Esophagus muscularis mucosa (tissue), 4 donors: ENCODE data around the gene MYO1A. TPM values are rescaled to one million over a fixed set of nuclear protein-coding genes. Genes with fewer than 3 reads are reported as not detected.
A peak's percentile ranks its signal among the peaks of the same experiment; 100 is the strongest.

Source experiments
- DNase-seq: peaks from one replicate; pipeline ENCODE4 v3.0.0-alpha.2; 2017; ENCODE audit errors: extremely low spot score
- H3K27ac ChIP-seq, 4 donors: fragments of 200-600 bp; sonication (generic); replicated peaks in 1 of 4; 1 replicate in 3 of 4; 2 replicates in 1 of 4; pipeline ENCODE4 v1.5.1; 2016 to 2019; ENCODE audit warnings: mild to moderate bottlenecking in 1 of 4
- H3K27me3 ChIP-seq, 4 donors: fragments of 200-600 bp; sonication (generic); one replicate each; pipeline versions ENCODE4 v1.5.1 to v1.6.0; 2016 to 2019
- H3K36me3 ChIP-seq, 4 donors: fragments of 200-600 bp; sonication (generic); one replicate each; pipeline ENCODE4 v1.5.1; 2016 to 2019
- H3K4me1 ChIP-seq, 4 donors: fragments of 200-600 bp; sonication (generic); one replicate each; pipeline ENCODE4 v1.5.1; 2016 to 2019
- H3K4me3 ChIP-seq, 4 donors: fragments of 200-600 bp; sonication (generic); 1 replicate in 2 of 4; 2 replicates in 2 of 4; pipeline ENCODE4 v1.5.1; 2016 to 2019; ENCODE audit warnings: mild to moderate bottlenecking in 4 of 4, moderate library complexity in 1 of 4
- H3K9me3 ChIP-seq, 4 donors: fragments of 200-600 bp; sonication (generic); 1 replicate in 3 of 4; 2 replicates in 1 of 4; pipeline ENCODE4 v1.5.1; 2016 to 2019
- EP300 ChIP-seq: sonication (generic); formaldehyde crosslinking; IDR thresholded peaks from one replicate; pipeline ENCODE4 v1.6.1; 2017; ENCODE audit warnings: antibody characterized with exemption
- POLR2A ChIP-seq: fragments of 450-650 bp; IDR thresholded peaks from one replicate; pipeline ENCODE4 v1.6.1; 2017; ENCODE audit warnings: antibody characterized with exemption, moderate library complexity, mild to moderate bottlenecking, low read depth
- POLR2AphosphoS5 ChIP-seq, 2 donors: sonication (generic); formaldehyde crosslinking; IDR thresholded peaks; one replicate each; pipeline ENCODE4 v1.6.1; 2017; ENCODE audit warnings: antibody characterized with exemption in 2 of 2
- WGBS: methylation state at CpG from one replicate; pipeline ENCODE4 v1.1.5; 2018; 5-methylcytosine and 5-hydroxymethylcytosine counted together
- intact Hi-C: fragments of 100-400 bp; cut with DNase I; formaldehyde crosslinking; loops from one replicate; pipeline ENCODE4 v1.15.1; 2023
- total RNA-seq, 4 donors: library from RNA; depleted of rRNA; stranded (reverse); fragments of >200 nt; gene quantifications; one replicate each; pipeline versions ENCODE4 v1.1.0 to v1.2.1, GENCODE V29; 2016
- TF ChIP-seq, protein P1 (sequence below), 3 experiments: fragments of 200-600 bp in 2 of 3; fragments of 450-650 bp in 1 of 3; sonication (generic) in 2 of 3; IDR thresholded peaks; one replicate each; pipeline ENCODE4 v1.5.1; 2017 to 2019; ENCODE audit warnings: antibody characterized with exemption in 3 of 3, mild to moderate bottlenecking in 2 of 3, moderate library complexity in 1 of 3

The MYO1A gene
- total RNA-seq, 4 donors from 2014 or later: 0.06 to 1.1 (median 0.83) TPM

DNA sequence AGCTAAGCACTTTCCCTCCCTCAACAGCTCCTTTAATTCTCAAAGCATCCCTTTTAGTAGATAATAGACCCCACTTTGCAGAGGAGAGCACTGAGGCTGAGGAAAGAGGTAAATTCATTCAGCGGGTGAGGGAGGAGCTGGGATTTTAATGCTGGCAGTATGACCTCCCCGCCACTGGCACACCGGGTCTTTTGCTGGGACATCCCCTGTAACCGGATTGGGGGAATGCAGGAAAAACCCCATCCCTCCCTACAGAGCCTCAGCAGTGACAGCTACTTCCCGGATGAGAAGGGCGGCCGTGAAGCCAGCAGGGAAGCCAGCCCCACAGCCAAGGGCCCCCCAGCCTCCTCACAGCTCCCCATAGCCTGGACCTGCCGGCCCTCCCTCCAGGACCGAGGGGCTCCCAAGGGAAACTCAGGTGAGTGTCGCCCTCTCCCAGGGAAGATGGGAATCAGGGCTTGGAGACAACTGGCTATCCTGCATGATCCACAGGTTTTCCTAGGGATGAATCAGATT lies 55.6 kb downstream of the MYO1A start:
- H3K36me3 ChIP-seq: peaks cover 0 to 30% (median 24%) of the 10 kb centered on the region in 4 donors
- no peaks in the 10 kb centered on the region for H3K9me3 ChIP-seq
- H3K27me3 ChIP-seq: no peaks in the 10 kb centered on the region
- no peak overlapping the region for H3K27ac ChIP-seq
- H3K4me3 ChIP-seq: no peak overlapping the region
- peak; percentile 81 for DNase-seq
- 75% methylated on average over 8 of the region's 10 CpGs for WGBS
- no peak for TF ChIP-seq EP300
- TF ChIP-seq, protein P1, sequence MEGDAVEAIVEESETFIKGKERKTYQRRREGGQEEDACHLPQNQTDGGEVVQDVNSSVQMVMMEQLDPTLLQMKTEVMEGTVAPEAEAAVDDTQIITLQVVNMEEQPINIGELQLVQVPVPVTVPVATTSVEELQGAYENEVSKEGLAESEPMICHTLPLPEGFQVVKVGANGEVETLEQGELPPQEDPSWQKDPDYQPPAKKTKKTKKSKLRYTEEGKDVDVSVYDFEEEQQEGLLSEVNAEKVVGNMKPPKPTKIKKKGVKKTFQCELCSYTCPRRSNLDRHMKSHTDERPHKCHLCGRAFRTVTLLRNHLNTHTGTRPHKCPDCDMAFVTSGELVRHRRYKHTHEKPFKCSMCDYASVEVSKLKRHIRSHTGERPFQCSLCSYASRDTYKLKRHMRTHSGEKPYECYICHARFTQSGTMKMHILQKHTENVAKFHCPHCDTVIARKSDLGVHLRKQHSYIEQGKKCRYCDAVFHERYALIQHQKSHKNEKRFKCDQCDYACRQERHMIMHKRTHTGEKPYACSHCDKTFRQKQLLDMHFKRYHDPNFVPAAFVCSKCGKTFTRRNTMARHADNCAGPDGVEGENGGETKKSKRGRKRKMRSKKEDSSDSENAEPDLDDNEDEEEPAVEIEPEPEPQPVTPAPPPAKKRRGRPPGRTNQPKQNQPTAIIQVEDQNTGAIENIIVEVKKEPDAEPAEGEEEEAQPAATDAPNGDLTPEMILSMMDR (IDR thresholded peaks at IDR 0.05): no peak
- no peak for TF ChIP-seq POLR2AphosphoS5 (IDR thresholded peaks at IDR 0.05)
- TF ChIP-seq POLR2A: no peak
- intact Hi-C loops: no loop called here
- peaks cover 0 to 10% (median 0%) of the 10 kb centered on the region in 4 donors for H3K4me1 ChIP-seq

DNA sequence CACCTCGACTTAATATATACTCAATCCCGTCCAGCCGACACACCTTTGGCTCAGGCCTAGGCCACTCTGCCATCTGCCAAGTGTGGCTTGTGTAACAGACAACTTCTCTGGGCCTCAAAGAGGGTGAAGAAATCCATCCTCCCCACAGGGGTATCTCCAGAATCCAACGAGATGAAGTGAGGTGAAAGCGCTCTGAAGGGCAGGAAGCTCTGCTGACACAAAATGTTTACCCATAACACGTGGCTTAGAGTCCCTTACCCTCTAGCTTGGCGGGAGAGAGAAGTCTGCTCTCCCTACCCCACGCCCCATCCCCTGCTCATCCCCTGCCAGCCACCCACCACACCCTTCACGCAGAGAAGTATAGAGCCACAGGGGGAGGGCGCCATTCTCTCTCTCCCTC lies 56.6 kb downstream of the MYO1A start:
- no peaks in the 10 kb centered on the region for H3K9me3 ChIP-seq
- intact Hi-C loops: no loop called here
- DNase-seq: peak; percentile 70
- no peak overlapping the region for H3K4me3 ChIP-seq
- peaks cover 0 to 26% (median 18%) of the 10 kb centered on the region in 4 donors for H3K36me3 ChIP-seq
- TF ChIP-seq POLR2AphosphoS5 (IDR thresholded peaks at IDR 0.05) (no peak), POLR2A (no peak), EP300 (no peak)
- TF ChIP-seq, protein P1 (IDR thresholded peaks at IDR 0.05): no peak
- H3K4me1 ChIP-seq: peaks cover 0 to 10% (median 2%) of the 10 kb centered on the region in 4 donors
- no peak overlapping the region for H3K27ac ChIP-seq
- no peaks in the 10 kb centered on the region for H3K27me3 ChIP-seq
- WGBS: 69% methylated on average over 10 of the region's 10 CpGs

DNA sequence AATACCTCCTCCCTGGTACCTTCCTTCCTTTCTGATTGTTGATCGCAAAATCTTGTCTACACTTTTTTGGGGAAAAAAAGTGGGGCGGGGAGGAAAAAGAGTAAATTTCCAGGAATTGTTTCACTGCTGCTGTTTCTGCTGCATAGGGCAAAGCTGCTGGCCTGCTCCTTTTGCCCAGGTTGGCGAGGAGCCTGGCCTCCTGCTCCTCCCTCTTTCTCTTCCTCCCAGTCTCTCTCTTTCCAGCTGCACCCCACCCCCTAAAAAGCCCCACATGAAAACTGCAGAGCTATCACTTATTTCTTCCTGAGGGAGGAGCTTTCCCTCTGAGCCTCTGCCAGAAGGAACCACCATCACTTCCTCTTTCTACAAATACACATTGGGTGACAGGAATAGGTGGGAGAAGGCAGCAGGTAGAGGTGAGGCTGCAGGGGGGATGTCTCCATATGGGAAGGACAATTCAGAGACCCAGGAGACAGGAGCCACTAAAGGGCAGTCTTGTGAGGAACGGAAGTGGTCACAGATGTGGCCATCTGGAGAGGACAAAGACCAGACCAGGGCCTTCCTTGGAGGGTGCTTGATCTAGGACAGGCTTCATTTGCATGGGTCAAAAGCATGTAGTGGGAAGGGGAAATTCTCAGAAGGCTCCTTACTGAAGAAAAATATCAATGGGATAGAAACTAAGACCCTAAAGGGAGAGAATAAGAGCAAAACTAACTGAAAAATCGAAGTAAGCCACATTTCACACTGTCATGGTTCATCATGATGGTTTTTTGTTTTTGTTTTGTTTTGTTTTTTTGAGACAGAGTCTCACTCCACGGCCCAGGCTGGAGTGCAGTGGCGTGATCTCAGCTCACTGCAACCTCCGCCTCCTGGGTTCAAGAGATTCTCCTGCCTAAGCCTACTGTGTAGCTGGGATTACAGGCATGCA lies 58.3 kb downstream of the MYO1A start:
- Histone ChIP-seq H3K4me3 (no peak overlapping the region), H3K9me3 (no peaks in the 10 kb centered on the region), H3K4me1 (peaks cover 8 to 21% (median 12%) of the 10 kb centered on the region in 4 donors), H3K27ac (peak overlapping the region in 2 of 4 donors; percentile 29 to 40), H3K36me3 (peaks cover 0 to 14% (median 11%) of the 10 kb centered on the region in 4 donors), H3K27me3 (no peaks in the 10 kb centered on the region)
- peak; percentile 87 for DNase-seq
- WGBS: 74% methylated on average over 8 of the region's 8 CpGs
- intact Hi-C loops: no loop called here
- TF ChIP-seq, protein P1 (IDR thresholded peaks at IDR 0.05): no peak
- TF ChIP-seq POLR2A (no peak), EP300 (no peak), POLR2AphosphoS5 (IDR thresholded peaks at IDR 0.05) (no peak)

DNA sequence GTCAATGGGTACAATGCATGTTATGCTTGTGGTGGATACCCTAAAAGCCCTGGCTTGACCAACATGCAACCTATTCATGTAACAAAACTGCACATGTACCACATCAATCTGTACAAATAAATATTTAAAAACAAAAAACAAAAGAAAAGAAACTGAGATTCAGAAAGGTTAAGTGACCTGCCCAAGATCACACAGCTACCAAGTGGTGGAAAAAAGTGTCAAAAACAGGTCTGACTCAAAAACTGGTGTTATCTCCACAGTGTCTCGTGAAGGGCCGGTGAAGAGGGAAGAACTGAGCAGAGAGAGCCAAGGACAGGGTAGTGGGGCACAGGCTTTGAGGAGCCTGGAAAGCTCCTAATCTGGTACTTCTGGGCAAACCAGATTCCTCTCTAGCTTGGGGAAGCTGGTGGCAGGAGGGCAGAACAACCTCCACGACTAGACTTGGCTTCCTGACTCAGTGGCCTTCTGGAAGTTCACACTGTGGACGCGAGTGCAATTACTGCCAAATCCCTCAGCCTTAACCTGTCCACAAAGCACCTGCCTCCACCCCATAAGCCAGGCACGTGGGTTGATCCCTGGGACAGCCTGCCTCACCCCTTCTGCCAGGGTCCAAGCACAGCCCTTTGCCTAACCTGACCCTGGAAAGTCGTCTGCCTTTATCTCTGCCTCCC lies 59.1 kb downstream of the MYO1A start:
- WGBS: 74% methylated on average over 7 of the region's 7 CpGs
- peak overlapping the region in 2 of 4 donors; percentile 6 to 29 for H3K27ac ChIP-seq
- peaks cover 0 to 9% (median 8%) of the 10 kb centered on the region in 4 donors for H3K36me3 ChIP-seq
- no peak overlapping the region for H3K4me3 ChIP-seq
- intact Hi-C loops: no loop called here
- peak; percentile 72 for DNase-seq
- no peaks in the 10 kb centered on the region for H3K27me3 ChIP-seq
- H3K9me3 ChIP-seq: no peaks in the 10 kb centered on the region
- H3K4me1 ChIP-seq: peaks cover 8 to 21% (median 12%) of the 10 kb centered on the region in 4 donors
- TF ChIP-seq POLR2AphosphoS5 (IDR thresholded peaks at IDR 0.05) (no peak), EP300 (no peak), POLR2A (no peak)
- TF ChIP-seq, protein P1 (IDR thresholded peaks at IDR 0.05): no peak
